ENCODE data around the gene PTTG1. TPM values are rescaled to one million over a fixed set of nuclear protein-coding genes. Genes with fewer than 3 reads are reported as not detected.

Gene PTTG1
- total and polyA plus RNA-seq, 2 donors = 72.9 to 179 TPM

DNA sequence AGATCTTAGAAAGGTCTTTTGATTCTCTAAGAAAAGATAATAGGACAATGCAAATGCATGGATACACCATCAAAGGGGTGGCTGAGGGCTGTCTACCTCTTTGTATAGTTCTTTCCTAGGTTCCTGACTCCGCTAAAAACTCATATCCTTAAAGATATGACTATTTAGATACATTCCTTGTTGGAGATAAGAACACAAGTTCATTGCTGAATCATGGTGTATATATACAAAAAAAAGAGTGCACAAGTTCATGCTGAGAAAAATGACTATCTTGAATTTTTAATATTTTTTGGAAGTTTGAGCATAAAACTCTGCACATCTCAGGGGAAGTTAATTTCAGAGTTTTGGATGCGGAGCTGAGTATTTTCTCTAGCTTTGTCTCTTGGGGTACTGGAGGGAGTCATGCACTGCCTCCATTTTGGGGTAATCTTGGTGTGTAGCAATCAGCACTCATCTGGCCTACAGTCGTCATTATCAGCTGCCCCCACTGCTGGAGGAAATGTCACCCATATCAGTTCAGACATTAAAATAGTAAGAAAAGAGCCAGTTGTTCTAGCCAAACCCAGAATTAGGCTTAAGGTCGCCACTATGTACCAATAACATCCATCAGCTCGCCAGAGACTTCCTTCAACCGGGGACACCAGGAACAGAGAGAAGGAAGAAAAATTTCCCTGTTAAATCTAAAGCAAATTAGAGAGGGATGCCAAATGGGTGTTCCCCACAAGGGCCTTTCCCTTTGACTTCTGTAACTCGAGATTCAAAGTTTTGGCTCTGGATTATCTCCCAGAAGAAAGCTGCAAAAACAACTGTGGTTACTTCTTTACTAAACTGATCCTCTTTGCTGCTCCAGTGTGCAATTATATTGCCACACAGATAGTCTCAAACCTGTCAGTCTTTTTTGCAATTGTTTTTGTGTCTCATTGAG, 49.0 kb downstream of the PTTG1 start:
- Histone ChIP-seq H3K4me3 (ENCODE audit: low read length in 2 of 2) (no peak overlapping the region), H3K9me3 (ENCODE audit: control insufficient read depth in 2 of 2, insufficient read depth in 1 of 2, low read length in 1 of 2) (no peaks in the 10 kb centered on the region), H3K27me3 (ENCODE audit: control insufficient read depth in 2 of 2, insufficient read depth in 1 of 2, low read length in 1 of 2) (no peaks in the 10 kb centered on the region), H3K27ac (ENCODE audit: low read depth in 1 of 2, low read length in 1 of 2) (peak overlapping the region in 1 of 2 donors; percentile 42), H3K4me1 (ENCODE audit: control insufficient read depth in 2 of 2, insufficient read depth in 2 of 2, low read length in 2 of 2) (peaks cover 6 to 25% of the 10 kb centered on the region in 2 donors), H3K36me3 (ENCODE audit: control insufficient read depth in 2 of 2, insufficient read depth in 2 of 2, low read length in 1 of 2) (no peaks in the 10 kb centered on the region)
- no peak for DNase-seq (ENCODE audit: low read depth in 6 of 9, low spot score in 9 of 9)
- WGBS = 29% methylated on average over 7 of the region's 7 CpGs

DNA sequence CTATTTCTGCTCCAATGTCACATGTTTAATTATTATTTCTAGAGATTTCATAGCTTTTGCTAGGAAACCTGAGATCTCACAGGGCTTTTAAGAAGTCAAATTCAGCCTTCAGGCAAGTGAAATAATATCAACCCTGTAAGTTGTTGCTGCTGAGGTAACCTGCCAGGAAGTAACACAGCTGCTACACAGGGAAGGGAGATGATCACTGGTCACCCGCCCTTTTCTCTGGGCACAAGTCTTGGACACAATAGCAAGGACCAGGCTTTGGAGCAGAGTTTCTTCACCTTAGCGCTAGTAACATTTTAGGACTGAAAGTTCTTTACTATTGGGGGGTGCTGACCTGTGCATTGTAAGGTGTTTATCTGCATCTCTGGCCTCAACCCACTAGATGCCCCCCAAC, 50.1 kb downstream of the PTTG1 start:
- WGBS = 79% methylated on average over 2 of the region's 2 CpGs
- no peak overlapping the region for H3K4me3 ChIP-seq (ENCODE audit: low read length in 2 of 2)
- H3K9me3 ChIP-seq (ENCODE audit: control insufficient read depth in 2 of 2, insufficient read depth in 1 of 2, low read length in 1 of 2) = no peaks in the 10 kb centered on the region
- no peaks in the 10 kb centered on the region for H3K36me3 ChIP-seq (ENCODE audit: control insufficient read depth in 2 of 2, insufficient read depth in 2 of 2, low read length in 1 of 2)
- no peaks in the 10 kb centered on the region for H3K27me3 ChIP-seq (ENCODE audit: control insufficient read depth in 2 of 2, insufficient read depth in 1 of 2, low read length in 1 of 2)
- H3K27ac ChIP-seq (ENCODE audit: low read depth in 1 of 2, low read length in 1 of 2) = no peak overlapping the region
- H3K4me1 ChIP-seq (ENCODE audit: control insufficient read depth in 2 of 2, insufficient read depth in 2 of 2, low read length in 2 of 2) = peaks cover 6 to 19% of the 10 kb centered on the region in 2 donors
- no peak for DNase-seq (ENCODE audit: low read depth in 6 of 9, low spot score in 9 of 9)

DNA sequence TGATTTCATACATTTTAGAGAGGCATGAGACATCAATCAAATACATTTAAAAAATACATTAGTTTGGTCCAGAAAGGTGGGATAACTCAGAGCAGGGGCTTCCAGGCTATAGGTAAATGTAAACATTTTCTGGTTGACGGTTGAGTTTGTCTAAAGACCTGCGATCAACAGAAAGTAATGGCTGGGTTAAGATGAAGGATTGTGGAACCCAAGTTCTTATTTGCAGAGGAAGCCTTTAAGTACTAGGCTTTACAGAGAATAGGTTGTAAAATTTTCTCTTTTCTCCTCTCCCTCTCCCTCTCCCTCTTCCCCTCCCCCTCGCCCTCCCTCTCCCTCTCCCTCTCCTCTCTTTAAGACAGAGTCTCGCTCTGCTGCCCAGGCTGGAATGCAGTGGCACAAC, 50.8 kb downstream of the PTTG1 start:
- H3K27me3 ChIP-seq (ENCODE audit: control insufficient read depth in 2 of 2, insufficient read depth in 1 of 2, low read length in 1 of 2) = no peaks in the 10 kb centered on the region
- H3K4me3 ChIP-seq (ENCODE audit: low read length in 2 of 2) = no peak overlapping the region
- H3K27ac ChIP-seq (ENCODE audit: low read depth in 1 of 2, low read length in 1 of 2) = no peak overlapping the region
- DNase-seq (ENCODE audit: low read depth in 6 of 9, low spot score in 9 of 9) = no peak
- peaks cover 6 to 17% of the 10 kb centered on the region in 2 donors for H3K4me1 ChIP-seq (ENCODE audit: control insufficient read depth in 2 of 2, insufficient read depth in 2 of 2, low read length in 2 of 2)
- 92% methylated on average over 4 of the region's 4 CpGs for WGBS
- H3K9me3 ChIP-seq (ENCODE audit: control insufficient read depth in 2 of 2, insufficient read depth in 1 of 2, low read length in 1 of 2) = no peaks in the 10 kb centered on the region
- H3K36me3 ChIP-seq (ENCODE audit: control insufficient read depth in 2 of 2, insufficient read depth in 2 of 2, low read length in 1 of 2) = no peaks in the 10 kb centered on the region

DNA sequence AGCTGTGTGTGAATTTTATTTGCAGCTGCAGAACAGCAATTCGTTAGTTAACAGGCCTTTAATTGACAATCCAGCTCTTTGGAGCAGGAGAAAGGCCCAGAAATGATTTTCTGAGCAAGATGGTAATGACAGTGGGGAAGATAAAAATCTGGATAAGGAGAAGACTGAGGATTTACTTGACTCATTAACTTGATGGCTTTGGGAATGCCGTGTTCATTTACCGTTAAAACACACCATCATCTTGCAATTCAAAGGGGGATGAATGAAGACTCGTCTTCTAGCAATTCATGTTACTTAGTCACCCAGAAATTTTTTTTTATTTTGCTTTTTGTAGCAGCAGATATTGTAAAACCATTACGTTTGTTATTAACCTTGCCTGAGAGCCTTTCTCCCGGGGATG, 52.0 kb downstream of the PTTG1 start:
- no peak for DNase-seq (ENCODE audit: low read depth in 6 of 9, low spot score in 9 of 9)
- H3K9me3 ChIP-seq (ENCODE audit: control insufficient read depth in 2 of 2, insufficient read depth in 1 of 2, low read length in 1 of 2) = no peaks in the 10 kb centered on the region
- H3K36me3 ChIP-seq (ENCODE audit: control insufficient read depth in 2 of 2, insufficient read depth in 2 of 2, low read length in 1 of 2) = no peaks in the 10 kb centered on the region
- no peaks in the 10 kb centered on the region for H3K27me3 ChIP-seq (ENCODE audit: control insufficient read depth in 2 of 2, insufficient read depth in 1 of 2, low read length in 1 of 2)
- peaks cover 0 to 13% of the 10 kb centered on the region in 2 donors for H3K4me1 ChIP-seq (ENCODE audit: control insufficient read depth in 2 of 2, insufficient read depth in 2 of 2, low read length in 2 of 2)
- 95% methylated on average over 6 of the region's 6 CpGs for WGBS
- no peak overlapping the region for H3K27ac ChIP-seq (ENCODE audit: low read depth in 1 of 2, low read length in 1 of 2)
- H3K4me3 ChIP-seq (ENCODE audit: low read length in 2 of 2) = no peak overlapping the region

DNA sequence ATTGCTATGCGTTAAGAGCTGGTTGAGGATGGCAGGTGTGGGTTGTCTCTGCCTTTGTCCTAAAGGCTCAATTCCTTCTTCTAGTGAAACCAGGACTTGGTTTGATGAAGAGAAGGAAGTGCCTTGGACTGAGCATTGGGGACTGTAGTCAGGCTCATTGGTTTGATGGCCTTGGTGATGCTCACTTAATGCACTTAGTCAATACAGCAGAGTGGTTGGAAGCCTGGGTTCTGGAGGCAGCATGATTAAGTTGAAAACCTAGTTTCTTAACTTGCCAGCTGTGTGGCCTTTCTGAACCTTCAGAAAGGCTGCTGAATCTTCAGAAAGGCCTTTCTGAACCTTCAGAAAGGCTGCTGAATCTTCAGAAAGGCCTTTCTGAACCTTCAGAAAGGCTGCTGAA, 52.4 kb downstream of the PTTG1 start:
- no peak for DNase-seq (ENCODE audit: low read depth in 6 of 9, low spot score in 9 of 9)
- peaks cover 0 to 13% of the 10 kb centered on the region in 2 donors for H3K4me1 ChIP-seq (ENCODE audit: control insufficient read depth in 2 of 2, insufficient read depth in 2 of 2, low read length in 2 of 2)
- WGBS = 95% methylated on average over 1 of the region's 1 CpG
- no peak overlapping the region for H3K27ac ChIP-seq (ENCODE audit: low read depth in 1 of 2, low read length in 1 of 2)
- H3K4me3 ChIP-seq (ENCODE audit: low read length in 2 of 2) = no peak overlapping the region
- no peaks in the 10 kb centered on the region for H3K36me3 ChIP-seq (ENCODE audit: control insufficient read depth in 2 of 2, insufficient read depth in 2 of 2, low read length in 1 of 2)
- H3K27me3 ChIP-seq (ENCODE audit: control insufficient read depth in 2 of 2, insufficient read depth in 1 of 2, low read length in 1 of 2) = no peaks in the 10 kb centered on the region
- no peaks in the 10 kb centered on the region for H3K9me3 ChIP-seq (ENCODE audit: control insufficient read depth in 2 of 2, insufficient read depth in 1 of 2, low read length in 1 of 2)

- H3K27ac ChIP-seq (ENCODE audit: low read depth in 1 of 2, low read length in 1 of 2) = no peak overlapping the region
- DNase-seq (ENCODE audit: low read depth in 6 of 9, low spot score in 9 of 9) = no peak
- 97% methylated on average over 7 of the region's 7 CpGs for WGBS
- H3K9me3 ChIP-seq (ENCODE audit: control insufficient read depth in 2 of 2, insufficient read depth in 1 of 2, low read length in 1 of 2) = no peaks in the 10 kb centered on the region
- H3K4me1 ChIP-seq (ENCODE audit: control insufficient read depth in 2 of 2, insufficient read depth in 2 of 2, low read length in 2 of 2) = peaks cover 0 to 15% of the 10 kb centered on the region in 2 donors
- H3K36me3 ChIP-seq (ENCODE audit: control insufficient read depth in 2 of 2, insufficient read depth in 2 of 2, low read length in 1 of 2) = no peaks in the 10 kb centered on the region
- H3K27me3 ChIP-seq (ENCODE audit: control insufficient read depth in 2 of 2, insufficient read depth in 1 of 2, low read length in 1 of 2) = no peaks in the 10 kb centered on the region
- H3K4me3 ChIP-seq (ENCODE audit: low read length in 2 of 2) = no peak overlapping the region
These were observed 54.3 kb downstream of the PTTG1 start for GRCh38 chr5:160475864-160476438.

DNA sequence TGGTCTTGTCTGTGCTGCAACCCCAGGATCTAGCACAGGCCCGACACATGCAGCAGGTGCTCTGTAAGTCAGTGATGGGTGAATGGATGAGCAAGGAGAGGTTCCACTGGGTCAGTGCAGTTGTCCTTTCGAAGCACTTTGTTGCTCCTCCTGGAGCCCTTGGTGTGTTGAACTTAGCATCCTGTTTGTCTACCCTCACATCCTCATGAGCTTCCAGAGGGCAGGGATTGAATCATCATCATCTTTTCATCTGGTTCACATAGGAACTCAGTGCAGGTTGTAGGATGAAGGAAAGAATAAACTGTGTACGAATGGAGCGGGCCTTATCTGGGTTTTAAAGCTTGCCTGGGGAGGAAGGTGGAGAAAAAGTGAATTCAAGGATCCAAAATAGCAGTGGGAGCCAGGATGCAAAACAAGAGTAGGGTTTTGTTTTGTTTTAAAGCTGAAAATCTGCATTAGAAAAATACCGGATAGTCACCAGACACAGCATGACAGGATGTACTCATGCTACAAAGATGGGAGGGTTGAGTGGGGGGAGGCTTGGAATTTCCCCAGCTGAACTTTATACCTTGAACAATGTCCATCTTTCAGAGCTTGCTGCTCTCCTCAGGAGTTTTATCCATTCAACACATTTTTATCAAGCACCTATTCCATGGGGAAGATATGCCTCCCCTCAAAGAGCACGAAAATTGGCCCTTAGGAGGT, 55.8 kb downstream of the PTTG1 start:
- no peaks in the 10 kb centered on the region for H3K9me3 ChIP-seq (ENCODE audit: control insufficient read depth in 2 of 2, insufficient read depth in 1 of 2, low read length in 1 of 2)
- H3K27me3 ChIP-seq (ENCODE audit: control insufficient read depth in 2 of 2, insufficient read depth in 1 of 2, low read length in 1 of 2) = no peaks in the 10 kb centered on the region
- no peak for DNase-seq (ENCODE audit: low read depth in 6 of 9, low spot score in 9 of 9)
- no peaks in the 10 kb centered on the region for H3K36me3 ChIP-seq (ENCODE audit: control insufficient read depth in 2 of 2, insufficient read depth in 2 of 2, low read length in 1 of 2)
- peaks cover 0 to 10% of the 10 kb centered on the region in 2 donors for H3K4me1 ChIP-seq (ENCODE audit: control insufficient read depth in 2 of 2, insufficient read depth in 2 of 2, low read length in 2 of 2)
- no peak overlapping the region for H3K27ac ChIP-seq (ENCODE audit: low read depth in 1 of 2, low read length in 1 of 2)
- WGBS = 91% methylated on average over 6 of the region's 6 CpGs
- no peak overlapping the region for H3K4me3 ChIP-seq (ENCODE audit: low read length in 2 of 2)

DNA sequence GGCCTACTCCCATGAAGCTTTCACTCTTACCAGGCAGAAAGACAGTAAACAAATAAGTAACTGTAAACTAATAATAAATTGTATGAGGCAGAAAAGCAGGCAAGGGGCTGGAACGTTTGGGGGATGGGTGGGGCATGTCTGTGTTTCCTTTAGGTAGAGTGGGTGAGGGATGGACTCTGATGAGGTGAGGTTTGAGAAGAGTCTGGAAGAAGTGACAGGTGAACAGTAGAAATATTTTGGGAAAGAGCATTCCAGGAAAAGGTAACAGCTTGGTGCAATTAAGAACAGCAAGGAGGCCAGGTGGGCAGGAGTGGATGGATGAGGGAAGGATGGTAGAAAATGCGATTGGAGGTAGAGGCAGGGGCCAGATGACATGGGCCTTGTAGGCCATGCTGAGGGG, 56.5 kb downstream of the PTTG1 start:
- H3K36me3 ChIP-seq (ENCODE audit: control insufficient read depth in 2 of 2, insufficient read depth in 2 of 2, low read length in 1 of 2) = no peaks in the 10 kb centered on the region
- no peak overlapping the region for H3K27ac ChIP-seq (ENCODE audit: low read depth in 1 of 2, low read length in 1 of 2)
- 83% methylated on average over 2 of the region's 2 CpGs for WGBS
- H3K27me3 ChIP-seq (ENCODE audit: control insufficient read depth in 2 of 2, insufficient read depth in 1 of 2, low read length in 1 of 2) = no peaks in the 10 kb centered on the region
- DNase-seq (ENCODE audit: low read depth in 6 of 9, low spot score in 9 of 9) = no peak
- H3K4me1 ChIP-seq (ENCODE audit: control insufficient read depth in 2 of 2, insufficient read depth in 2 of 2, low read length in 2 of 2) = peaks cover 0 to 10% of the 10 kb centered on the region in 2 donors
- H3K4me3 ChIP-seq (ENCODE audit: low read length in 2 of 2) = no peak overlapping the region
- H3K9me3 ChIP-seq (ENCODE audit: control insufficient read depth in 2 of 2, insufficient read depth in 1 of 2, low read length in 1 of 2) = no peaks in the 10 kb centered on the region

All from thymus (tissue), 11 donors.